Epidermal melanocyte (primary cell): Measurements from ENCODE around the gene CRYGB.
"Not testable (repeated sequence)": the region's sequence is repeated elsewhere in the genome, so short reads cannot be mapped to it uniquely, and the experiment has no call there.

Experiments used
- DNase-seq: peaks from one replicate; pipeline ENCODE4 v3.0.0; 2011; ENCODE audit warnings: low spot score; ENCODE audit not compliant: insufficient read length

Gene CRYGB

GRCh38 chr2:208150094-208150493 is 4.1 kb upstream of the CRYGB start:
- no peak for DNase-seq

DNA sequence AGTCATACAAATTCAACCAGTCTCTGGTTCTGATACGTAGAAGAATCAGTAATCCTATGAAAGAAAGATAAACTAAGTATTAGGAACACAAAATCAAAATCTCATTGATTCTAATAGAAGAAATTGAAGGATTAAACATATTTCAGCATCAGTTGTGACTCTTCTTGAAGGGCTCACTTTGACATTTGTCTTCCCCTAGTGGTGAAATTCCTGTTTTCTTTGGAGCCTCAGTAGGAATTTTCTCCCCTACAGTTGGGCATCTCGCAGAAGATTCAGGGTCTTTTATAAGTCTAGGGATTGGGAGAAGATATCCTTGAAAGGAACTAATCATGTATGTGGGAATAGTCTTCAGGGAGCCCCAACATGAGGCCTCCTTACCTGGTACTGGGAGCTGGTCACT is 2.8 kb upstream of the CRYGB start:
- DNase-seq, result no peak

- no peak for DNase-seq
Observed at GRCh38 chr2:208147759-208148158, 1.8 kb upstream of the CRYGB start.

DNA sequence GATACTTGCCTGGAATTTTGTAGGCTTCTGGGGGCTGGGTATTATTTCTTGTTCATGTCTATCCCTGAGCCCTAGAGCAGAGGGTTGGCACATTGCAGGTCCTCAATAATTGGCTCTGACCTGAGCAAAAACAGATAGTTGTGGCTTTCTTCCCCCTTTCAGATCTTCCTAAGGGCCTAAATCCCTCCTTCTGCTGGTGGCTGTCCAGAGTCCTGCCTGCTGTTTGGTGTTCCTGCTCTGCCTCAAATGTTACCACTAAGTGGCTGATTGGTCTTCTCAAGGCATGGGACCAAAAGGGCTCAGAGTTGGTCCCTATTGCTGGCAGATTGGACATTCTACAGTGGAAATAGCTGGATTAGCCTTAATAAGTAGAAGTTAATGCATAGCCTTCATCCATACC is 1.1 kb upstream of the CRYGB start:
- no peak for DNase-seq

- no peak for DNase-seq
Observed at GRCh38 chr2:208142925-208143799, 2.8 kb downstream of the CRYGB start.

GRCh38 chr2:208142240-208142924 is 3.6 kb downstream of the CRYGB start:
- no peak for DNase-seq

GRCh38 chr2:208139447-208139846 is 6.5 kb downstream of the CRYGB start:
- DNase-seq, result no peak

DNA sequence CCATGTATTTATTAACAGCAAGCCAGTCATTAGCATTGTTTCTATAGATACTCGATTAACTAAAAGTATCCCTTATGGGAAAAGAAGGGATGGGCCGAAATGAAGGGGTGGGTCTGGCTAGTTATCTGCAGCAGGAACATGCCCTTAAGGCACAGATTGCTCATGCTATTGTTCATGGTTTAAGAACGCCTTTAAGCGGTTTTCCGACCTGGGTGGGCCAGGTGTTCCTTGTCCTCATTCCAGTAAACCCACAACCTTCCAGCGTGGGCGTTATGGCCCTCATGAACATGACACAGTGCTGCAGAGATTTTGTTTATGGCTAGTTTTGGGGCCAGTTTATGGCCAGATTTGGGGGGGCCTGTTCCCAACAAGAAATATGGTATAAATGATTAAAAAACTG is 7.6 kb downstream of the CRYGB start:
- not testable (repeated sequence) for DNase-seq

DNA sequence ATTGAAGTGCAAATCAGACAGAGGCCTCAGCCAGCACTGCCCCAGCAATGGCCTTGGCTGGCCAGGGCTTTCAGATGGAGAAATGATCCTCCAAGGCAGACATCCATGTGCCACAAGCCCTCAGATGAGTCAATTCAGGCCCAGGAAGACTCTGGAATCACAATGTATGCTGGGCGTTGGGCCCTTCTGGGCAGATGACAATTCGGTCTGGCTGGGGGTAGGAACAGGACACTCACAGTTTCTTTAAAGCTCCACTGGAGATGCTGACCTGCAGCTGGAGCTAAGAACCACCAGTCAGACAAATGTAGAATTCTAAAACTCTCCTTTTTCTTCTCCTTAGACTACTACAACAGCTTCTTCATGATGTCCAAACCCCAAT is 9.3 kb downstream of the CRYGB start:
- no peak for DNase-seq

DNA sequence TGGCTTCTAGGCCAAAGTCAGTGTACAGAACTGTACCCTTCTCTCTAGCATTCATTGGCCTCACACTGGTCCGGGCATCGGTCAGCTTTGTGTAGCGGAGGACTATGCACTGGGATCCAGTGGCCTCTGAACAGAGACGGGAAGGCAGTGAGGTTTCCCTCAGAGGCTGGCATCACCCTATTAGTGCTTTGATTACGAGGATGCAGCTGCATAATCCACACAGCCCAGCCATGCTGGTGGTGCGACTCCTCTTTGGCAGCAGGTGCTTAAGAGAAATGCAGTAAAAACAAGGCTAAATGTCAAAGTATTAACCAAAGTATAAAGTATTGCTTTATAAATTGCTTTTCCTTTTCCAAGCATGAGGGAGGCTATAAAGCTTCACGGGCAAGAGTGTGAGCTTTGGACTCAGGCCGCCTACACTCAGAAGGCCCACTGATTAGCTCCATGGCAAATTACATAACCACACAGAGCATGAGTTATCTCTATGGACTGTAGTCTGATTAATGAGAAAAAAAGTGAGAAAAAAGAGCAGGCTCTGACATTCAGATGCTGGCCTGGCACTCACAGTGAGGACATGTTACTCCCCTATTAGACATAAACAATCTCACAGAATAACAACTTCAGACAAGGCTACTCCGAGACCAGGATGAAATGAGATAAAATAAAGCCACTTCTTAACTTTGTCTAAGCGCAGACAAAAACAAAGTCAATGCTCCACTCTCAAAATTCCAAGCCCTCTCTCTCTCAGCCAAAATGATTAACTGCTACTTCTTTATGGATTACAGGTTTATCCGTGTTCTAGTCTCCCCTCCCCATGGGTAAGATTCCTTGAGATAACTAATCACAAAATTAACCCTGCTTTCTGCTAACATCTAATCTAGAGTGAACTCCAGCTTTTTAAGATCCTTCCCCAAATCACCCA is 9.9 kb downstream of the CRYGB start:
- no peak for DNase-seq

GRCh38 chr2:208134928-208135586 is 10.9 kb downstream of the CRYGB start:
- DNase-seq, result no peak

DNA sequence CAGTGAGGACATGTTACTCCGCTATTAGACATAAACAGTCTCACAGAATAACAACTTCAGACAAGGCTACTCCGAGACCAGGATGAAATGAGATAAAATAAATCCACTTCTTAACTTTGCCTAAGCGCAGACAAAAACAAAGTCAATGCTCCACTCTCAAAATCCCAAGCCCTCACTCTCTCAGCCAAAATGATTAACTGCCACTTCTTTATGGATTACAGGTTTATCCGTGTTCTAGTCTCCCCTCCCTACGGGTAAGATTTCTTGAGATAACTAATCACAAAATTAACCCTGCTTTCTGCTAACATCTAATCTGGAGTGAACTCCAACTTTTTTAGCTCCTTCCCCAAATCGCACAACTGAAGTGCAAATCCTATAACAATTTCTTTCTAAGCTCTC is 15.2 kb downstream of the CRYGB start:
- DNase-seq, result no peak

DNA sequence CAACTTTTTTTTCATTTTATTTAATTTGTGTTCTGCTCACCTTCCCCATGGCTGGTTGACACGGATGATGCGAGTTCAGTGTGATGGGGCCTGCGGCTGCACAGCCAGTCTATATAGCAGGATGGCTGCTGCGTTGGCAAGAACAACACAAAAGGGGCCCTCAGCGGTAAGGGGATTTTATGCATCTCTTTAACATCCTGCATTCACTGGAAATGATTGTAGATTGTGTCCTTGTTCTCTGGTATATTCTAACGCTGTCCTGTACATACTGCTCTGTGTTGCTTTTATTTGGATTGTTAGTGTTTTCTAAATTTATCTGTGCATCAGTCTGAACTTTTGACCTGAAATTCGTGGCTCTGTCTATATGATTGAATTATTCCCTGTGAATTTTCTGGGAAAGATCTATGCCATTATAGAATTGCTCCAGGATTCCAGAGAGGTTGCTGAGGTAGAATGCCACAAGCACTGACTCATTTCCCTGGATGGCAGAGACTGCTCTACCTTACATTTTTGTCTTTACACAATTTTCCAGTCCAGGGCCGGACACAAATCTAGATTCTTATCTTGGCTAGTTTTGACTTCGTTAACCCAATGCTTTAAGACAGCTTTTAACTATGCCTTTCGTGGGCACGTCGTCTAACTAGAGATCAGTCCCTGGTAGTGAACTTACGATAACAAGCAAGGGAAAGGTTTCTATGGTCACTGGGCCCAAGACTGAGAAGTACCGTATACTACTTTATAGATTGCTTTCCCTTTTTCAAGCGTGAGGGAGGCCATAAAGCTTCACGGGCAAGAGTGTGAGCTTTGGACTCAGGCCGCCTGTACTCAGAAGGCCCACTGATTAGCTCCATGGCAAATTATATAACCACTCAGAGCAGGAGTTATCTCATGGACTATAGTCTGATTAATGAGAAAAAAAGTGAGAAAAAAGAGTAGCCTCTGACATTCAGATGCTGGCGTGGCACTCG is 15.9 kb downstream of the CRYGB start, which contains the start of gene CRYGC:
CRYGC (minus strand) TSS at position 85 of the 968 bp plus-strand sequence; CDS start at position 49, 36 bp downstream.
- DNase-seq, result no peak

GRCh38 chr2:208128136-208128535 is 17.8 kb downstream of the CRYGB start:
- DNase-seq, result no peak

DNA sequence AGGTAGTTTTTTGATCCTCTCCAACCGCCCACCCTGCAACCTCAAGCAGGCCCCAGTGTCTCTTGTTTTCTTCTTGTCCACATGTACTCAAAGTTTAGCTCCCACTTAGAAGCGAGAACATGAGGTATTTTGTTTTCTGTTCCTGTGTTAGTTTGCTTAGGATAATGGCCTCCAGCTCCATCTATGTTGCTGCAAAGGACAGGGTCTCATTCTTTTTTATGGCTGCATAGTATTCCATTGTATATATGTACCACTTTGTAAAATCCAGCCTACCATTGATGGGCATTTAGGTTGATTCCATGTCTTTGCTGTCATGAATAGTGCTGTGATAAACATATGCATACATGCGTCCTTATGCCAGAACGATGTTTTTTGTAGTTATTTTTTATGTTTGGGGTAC is 18.9 kb downstream of the CRYGB start:
- no peak for DNase-seq

GRCh38 chr2:208125251-208125650 is 20.7 kb downstream of the CRYGB start:
- no peak for DNase-seq

GRCh38 chr2:208124013-208124715 is 21.8 kb downstream of the CRYGB start, which contains the start of gene CRYGD:
Gene CRYGD (minus strand): TSS chr2:208124524. CDS start chr2:208124473, 51 bp downstream.
- DNase-seq, result not testable (repeated sequence)

GRCh38 chr2:208122248-208122647 is 23.7 kb downstream of the CRYGB start:
- DNase-seq, result no peak

GRCh38 chr2:208118918-208119317 is 27.0 kb downstream of the CRYGB start:
- DNase-seq, result no peak
